GM18867 (cell line): ENCODE data around the gene RINT1.
"Not testable (repeated sequence)": the region's sequence is repeated elsewhere in the genome, so short reads cannot be mapped to it uniquely, and the experiment has no call there.

ENCODE experiments used
- ATAC-seq: cut with Tn5 transposase; IDR thresholded peaks from one replicate; pipeline ENCODE4 v1.9.1; 2021; ENCODE audit warnings: mild to moderate bottlenecking, moderate library complexity; ENCODE audit not compliant: unreplicated experiment

The RINT1 gene

GRCh38 chr7:105596866-105597265, 64.9 kb downstream of the RINT1 start:
- ATAC-seq, result no peak

DNA sequence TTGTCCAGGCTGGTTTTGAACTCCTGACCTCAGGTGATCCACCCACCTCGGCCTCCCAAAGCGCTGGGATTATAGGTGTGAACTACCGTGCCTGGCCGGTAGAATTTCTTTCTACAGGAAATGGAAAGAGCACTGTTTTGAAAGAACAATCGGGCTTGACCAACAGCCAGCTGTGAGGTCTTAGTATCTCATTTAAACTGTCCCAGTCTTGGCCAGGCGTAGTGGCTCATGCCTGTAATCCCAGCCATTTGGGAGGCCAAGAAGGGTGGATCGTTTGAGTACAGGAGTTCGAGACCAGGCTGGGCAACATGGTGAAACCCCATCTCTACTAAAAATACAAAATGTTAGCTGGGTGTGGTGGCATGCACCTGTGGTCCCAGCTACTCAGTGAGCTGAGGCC, 67.1 kb downstream of the RINT1 start:
- ATAC-seq, result not testable (repeated sequence)

- ATAC-seq, result no peak
Measured at GRCh38 chr7:105599551-105599950, 67.5 kb downstream of the RINT1 start.

GRCh38 chr7:105600720-105601550, 68.9 kb downstream of the RINT1 start:
- ATAC-seq, result no peak

- ATAC-seq, result no peak
Measured at GRCh38 chr7:105602325-105603305, 70.6 kb downstream of the RINT1 start.

DNA sequence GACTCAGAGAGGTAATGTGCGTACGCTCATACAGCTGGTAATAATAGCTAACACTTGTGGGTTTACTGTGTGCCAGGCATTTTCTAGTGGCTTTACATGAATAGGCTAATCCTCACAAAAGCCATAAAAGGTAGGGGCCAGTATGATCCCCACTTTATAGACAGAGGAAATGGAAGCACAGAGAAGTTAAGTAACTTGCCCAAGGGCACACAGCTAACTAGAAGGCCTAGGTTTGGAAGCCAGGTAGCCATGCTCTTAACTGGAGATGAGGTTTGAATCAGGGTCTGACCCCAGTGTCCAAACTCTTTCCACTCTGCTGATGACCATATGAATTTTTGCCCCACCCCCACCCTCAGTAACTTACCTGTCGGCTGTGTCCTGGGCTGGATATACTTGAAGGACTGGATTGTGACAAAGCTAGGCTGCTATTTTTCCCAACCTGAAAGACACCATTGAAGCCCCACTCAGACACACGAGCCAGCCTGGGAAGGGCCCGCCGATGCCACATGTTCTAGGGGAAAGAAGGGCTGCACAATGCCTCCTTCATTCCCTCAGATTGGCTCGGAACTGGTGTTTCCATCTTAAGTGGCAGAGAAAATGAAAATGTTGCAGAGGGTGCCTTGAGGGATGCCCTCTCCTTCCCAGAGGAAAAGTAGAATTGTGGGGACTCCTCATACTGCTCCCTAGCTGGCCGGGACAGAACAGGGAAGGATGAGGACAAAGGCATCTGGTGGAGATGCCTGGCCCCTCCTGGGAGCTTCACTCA, 78.3 kb downstream of the RINT1 start:
- ATAC-seq, result no peak

GRCh38 chr7:105611856-105612775, 80.1 kb downstream of the RINT1 start:
- no peak for ATAC-seq

DNA sequence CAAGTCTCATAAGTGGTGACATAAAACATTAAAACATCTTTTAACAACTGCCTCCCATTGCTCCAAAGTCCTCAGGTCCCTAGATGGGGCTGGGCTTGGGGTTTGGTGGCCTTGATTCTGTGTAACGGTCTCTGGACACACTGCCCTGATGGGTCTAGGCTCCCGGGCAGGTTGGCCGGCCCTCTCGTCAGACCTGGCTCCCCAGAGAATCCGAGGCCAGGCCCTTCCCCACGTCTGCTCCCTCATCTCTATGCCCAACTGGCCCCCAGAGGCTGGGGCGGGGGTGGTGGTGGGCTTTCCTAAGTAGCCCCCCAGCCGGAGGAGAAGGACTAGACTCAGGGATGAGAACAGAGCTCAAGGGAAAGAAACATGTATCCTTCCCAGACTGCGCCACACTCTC, 80.8 kb downstream of the RINT1 start:
- no peak for ATAC-seq

DNA sequence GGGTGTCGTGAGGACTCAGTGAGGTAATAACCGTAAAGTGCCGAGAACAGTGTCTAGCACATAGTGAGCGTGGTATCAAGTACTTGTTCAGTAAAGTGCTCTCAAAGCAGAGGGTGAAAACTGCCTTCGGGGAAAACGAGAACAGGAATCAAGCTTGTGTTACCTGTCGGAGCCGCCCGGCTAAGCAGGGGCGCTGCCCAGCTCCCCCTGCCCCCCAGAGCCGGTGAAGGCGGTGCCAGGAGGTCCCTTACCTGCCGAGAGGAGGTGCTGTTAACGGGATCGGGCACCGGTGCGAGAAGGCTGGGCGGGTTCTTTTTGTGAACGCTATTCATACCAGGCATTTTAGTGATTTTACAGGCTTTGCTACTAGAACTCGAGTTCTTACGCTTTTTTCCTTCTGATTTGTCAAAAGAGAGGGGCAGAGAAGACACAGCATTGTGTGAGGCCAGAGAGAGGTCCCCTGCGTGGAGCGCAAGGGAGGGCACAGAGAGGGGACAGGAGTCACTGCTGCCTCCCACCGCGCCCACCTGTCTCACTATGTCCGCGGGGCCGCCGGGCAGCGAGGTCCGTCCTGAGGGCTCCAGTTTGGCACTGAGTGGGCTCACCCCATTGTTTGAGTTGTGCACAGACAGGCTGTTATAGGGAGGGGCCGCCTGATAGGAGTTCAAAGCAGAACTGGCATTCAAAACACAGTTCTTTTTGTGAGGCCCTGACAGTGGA, 81.8 kb downstream of the RINT1 start:
- ATAC-seq, result no peak

DNA sequence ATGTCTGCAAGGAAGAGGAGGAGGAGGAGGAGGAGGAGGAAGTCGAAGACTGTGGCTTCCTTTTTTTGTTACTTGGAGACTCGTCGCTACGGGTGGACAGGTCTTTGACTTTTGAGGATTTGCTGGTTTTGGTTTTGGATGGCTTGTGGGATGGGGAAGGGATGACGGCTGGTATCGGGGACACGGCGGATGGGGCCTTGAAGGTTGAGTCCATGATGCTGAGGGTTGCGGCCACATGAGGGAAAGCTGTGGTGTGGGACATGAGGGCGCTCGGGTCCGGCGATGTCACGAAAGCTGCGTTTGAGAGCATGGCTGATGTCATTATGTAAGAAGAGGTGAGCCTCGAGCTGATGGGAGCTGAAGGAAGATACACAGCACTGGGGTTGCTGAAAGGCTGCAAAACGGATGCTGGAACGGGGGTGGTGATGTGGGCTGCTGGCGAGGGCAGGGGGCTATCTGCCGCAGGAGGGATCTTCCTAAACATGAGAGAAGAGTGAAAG, 82.4 kb downstream of the RINT1 start:
- ATAC-seq, result no peak
